GM12874 (cell line): ENCODE data around the gene HCAR2.
"Not testable (repeated sequence)": the region's sequence is repeated elsewhere in the genome, so short reads cannot be mapped to it uniquely, and the experiment has no call there.

ENCODE experiments used
- CTCF ChIP-seq: IDR thresholded peaks from 2 replicates; pipeline ENCODE4 v1.5.1; 2011; ENCODE audit warnings: low read depth, mild to moderate bottlenecking, control low read depth, low read length, moderate library complexity; ENCODE audit not compliant: insufficient read depth

The HCAR2 gene

DNA sequence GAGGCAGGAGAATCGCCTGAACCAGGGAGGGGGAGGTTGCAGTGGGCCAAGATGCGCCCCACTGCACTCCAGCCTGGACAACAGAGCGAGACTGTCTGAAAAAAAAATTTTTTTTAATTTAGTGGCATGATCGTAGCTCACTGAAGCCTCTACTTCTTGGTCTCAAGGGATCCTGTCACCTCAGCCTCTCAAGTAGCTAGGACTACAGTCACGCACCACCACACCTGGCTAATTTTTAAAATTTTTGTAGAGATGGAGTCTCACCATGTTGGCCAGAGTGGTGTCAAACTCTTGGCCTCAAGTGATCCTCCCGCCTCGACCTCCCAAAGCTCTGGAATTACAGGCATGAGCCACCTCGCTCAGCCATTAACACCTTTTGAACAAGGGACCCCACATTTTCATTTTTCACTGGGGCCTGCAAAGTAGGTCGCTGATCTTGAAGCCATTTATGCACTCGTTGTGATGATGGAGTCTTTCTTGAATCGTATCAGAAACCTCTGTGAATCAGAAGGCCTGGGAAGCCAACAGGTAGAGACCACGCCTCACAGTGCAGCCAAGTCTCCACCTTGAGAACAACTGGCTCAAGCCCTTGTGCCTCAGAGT lies 21.6 kb upstream of the HCAR2 start:
- no peak for TF ChIP-seq CTCF

GRCh38 chr12:122722387-122722786 lies 19.2 kb upstream of the HCAR2 start:
- TF ChIP-seq CTCF = no peak

DNA sequence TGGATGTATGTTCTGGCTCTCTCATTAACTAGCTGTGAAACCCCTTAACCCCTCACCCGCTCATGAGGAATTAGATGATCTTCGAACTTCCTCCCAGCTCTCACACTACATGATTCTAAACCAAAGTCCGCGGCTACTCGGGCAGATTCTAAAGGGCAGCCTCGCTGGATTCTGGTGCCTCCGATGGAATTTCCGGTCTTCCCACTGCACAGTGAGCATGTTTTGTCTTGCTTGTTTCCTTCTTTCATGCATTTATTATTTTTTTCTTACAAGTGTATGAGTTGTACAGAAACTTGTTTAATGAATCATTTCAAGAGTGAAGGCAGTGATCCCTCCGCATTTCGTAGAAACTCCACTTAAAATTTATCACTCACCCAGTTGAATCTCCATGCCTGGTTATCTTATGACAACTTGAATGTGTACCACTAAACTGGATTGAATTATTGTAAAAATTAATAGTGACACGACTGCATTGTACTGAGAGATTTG lies 17.9 kb upstream of the HCAR2 start:
- TF ChIP-seq CTCF = no peak

GRCh38 chr12:122716658-122717057 lies 13.5 kb upstream of the HCAR2 start, which contains the start of gene HCAR3:
Gene HCAR3, minus strand, starts transcription at chr12:122716811. Its CDS starts 74 bp downstream, at chr12:122716737.
- TF ChIP-seq CTCF = not testable (repeated sequence)

DNA sequence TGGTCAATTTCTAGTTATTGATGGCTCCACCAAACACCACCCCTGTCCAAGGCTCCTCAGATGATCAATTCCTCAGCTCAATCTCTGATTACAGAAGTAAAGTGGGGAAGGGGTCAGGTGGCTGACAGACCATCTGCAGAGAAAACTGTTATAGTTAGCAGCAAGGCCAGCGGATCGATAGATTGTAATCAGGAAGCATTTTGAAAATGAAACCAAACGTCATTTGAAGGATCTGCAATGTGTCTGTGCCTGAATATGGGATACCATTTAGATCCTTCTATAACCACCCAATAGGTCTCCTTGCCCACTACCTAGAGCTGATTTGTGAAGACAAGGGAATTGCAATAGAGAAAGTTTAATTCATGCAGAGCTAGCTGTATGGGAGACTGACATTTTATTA lies 11.6 kb downstream of the HCAR2 start:
- TF ChIP-seq CTCF = no peak

- no peak for TF ChIP-seq CTCF
These were observed 14.9 kb downstream of the HCAR2 start for GRCh38 chr12:122688291-122688690.

DNA sequence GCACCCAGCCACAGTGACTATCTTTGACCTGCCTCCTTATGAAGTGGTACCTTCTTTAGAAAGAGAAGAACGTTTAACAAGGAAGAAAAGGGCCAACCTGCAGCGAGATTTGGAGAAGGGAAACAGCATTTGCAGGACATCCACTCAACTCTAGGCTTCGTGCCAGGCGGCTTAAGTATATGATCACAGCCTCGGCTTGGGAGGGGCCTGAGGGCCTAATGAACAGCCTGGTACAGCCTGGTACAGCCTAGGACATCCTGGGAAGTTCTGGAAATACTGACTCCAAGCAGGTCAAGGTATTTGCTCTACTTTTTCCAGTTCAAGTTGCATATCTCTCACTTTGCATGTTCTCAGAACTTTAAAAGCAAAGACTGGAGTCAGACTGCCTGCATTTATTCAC lies 16.1 kb downstream of the HCAR2 start:
- no peak for TF ChIP-seq CTCF
